OCI-LY1 (cell line): ENCODE measurements around the gene KCNH8.

Source experiments
- H2AFZ ChIP-seq: fragments of 200-600 bp; sonication (generic), shearing (Covaris generic); 2 replicates; pipeline ENCODE4 v1.6.0; 2014; ENCODE audit warnings: antibody characterized with exemption, mild to moderate bottlenecking, low read length
- H3F3A ChIP-seq: fragments of 200-600 bp; sonication (generic), shearing (Covaris generic); 2 replicates; pipeline ENCODE4 v1.6.0; 2014; ENCODE audit warnings: mild to moderate bottlenecking, antibody characterized with exemption, low read length, moderate library complexity; ENCODE audit not compliant: insufficient read depth
- H3K27ac ChIP-seq: fragments of 200-600 bp; sonication (generic); 2 replicates; pipeline ENCODE4 v1.5.1; 2014; ENCODE audit warnings: low read length, mixed run types, mild to moderate bottlenecking, low read depth; ENCODE audit not compliant: poor library complexity, severe bottlenecking
- H3K27me3 ChIP-seq: fragments of 200-600 bp; sonication (generic); 2 replicates; pipeline ENCODE4 v1.6.0; 2014; ENCODE audit warnings: antibody characterized with exemption, mild to moderate bottlenecking, low read length, moderate library complexity; ENCODE audit not compliant: insufficient read depth
- H3K36me3 ChIP-seq: fragments of 200-600 bp; sonication (generic); 2 replicates; pipeline ENCODE4 v1.6.1; 2014; ENCODE audit warnings: mild to moderate bottlenecking, antibody characterized with exemption, low read length, moderate library complexity, mixed read lengths; ENCODE audit not compliant: insufficient read depth
- H3K4me1 ChIP-seq: fragments of 200-600 bp; sonication (generic); 2 replicates; pipeline ENCODE4 v1.5.1; 2014; ENCODE audit warnings: mild to moderate bottlenecking, low read length, moderate library complexity; ENCODE audit not compliant: insufficient read depth, severe bottlenecking
- H3K4me2 ChIP-seq: fragments of 200-600 bp; sonication (generic), shearing (Covaris generic); 2 replicates; pipeline ENCODE4 v1.6.1; 2014; ENCODE audit warnings: low read length
- H3K4me3 ChIP-seq: fragments of 200-600 bp; sonication (generic); 2 replicates; pipeline ENCODE4 v1.5.1; 2014; ENCODE audit warnings: low read length, low read depth, mild to moderate bottlenecking, mixed read lengths; ENCODE audit not compliant: poor library complexity, severe bottlenecking
- H3K79me2 ChIP-seq: fragments of 200-600 bp; shearing (Covaris generic); 2 replicates; pipeline ENCODE4 v1.6.1; 2016; ENCODE audit warnings: mixed run types, low read length, mixed read lengths; ENCODE audit not compliant: insufficient read depth
- H3K9ac ChIP-seq: fragments of 200-600 bp; sonication (generic), shearing (Covaris generic); 2 replicates; pipeline ENCODE4 v1.6.1; 2014; ENCODE audit warnings: mild to moderate bottlenecking, low read length, mixed read lengths
- H3K9me2 ChIP-seq: fragments of 200-600 bp; sonication (generic), shearing (Covaris generic); 2 replicates; pipeline ENCODE4 v1.6.1; 2014; ENCODE audit warnings: low read depth, mild to moderate bottlenecking, low read length, mixed read lengths
- H3K9me3 ChIP-seq: fragments of 200-600 bp; shearing (Covaris generic); 2 replicates; pipeline ENCODE4 v1.6.1; 2014; ENCODE audit warnings: low read length, mixed read lengths
- H4K20me1 ChIP-seq: fragments of 200-600 bp; sonication (generic), shearing (Covaris generic); 2 replicates; pipeline ENCODE4 v1.6.0; 2016; ENCODE audit warnings: mild to moderate bottlenecking, low read length; ENCODE audit not compliant: insufficient read depth
- EZH2 ChIP-seq: fragments of 200-600 bp; sonication (generic), shearing (Covaris generic); IDR thresholded peaks from 2 replicates; pipeline ENCODE4 v1.8.0; 2017; ENCODE audit warnings: borderline replicate concordance, mixed run types, mild to moderate bottlenecking, antibody characterized with exemption, low read length, moderate library complexity, mixed read lengths
- TF ChIP-seq, protein P1 (sequence below): fragments of 200-600 bp; sonication (generic), shearing (Covaris generic); IDR thresholded peaks from 2 replicates; pipeline ENCODE4 v1.5.1; 2017; ENCODE audit warnings: mild to moderate bottlenecking, antibody characterized with exemption, low read length, moderate library complexity, mixed read lengths

KCNH8 gene

DNA sequence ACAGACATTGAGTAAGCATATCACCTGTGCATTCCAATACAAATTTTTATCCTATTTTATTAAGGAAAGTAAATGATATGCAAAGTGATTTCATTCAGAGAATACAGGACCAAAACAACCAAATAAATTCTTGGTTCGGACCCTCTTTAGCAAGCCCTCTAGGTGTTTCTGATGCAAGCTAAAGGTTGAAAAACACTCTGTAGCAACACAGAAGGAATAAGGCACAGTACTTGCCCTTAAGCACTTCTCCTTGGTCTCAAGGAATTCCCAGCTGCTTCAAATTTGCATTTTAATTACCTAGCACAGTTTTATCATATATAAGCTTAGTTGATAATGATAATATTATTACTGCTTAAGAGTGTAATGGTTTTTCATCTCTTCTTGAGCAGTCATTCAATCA lies 288.4 kb downstream of the KCNH8 start:
- H3F3A ChIP-seq = no peaks in the 10 kb centered on the region
- no peak overlapping the region for H3K9ac ChIP-seq
- no peaks in the 10 kb centered on the region for H4K20me1 ChIP-seq
- H3K36me3 ChIP-seq = no peaks in the 10 kb centered on the region
- H3K27me3 ChIP-seq = no peaks in the 10 kb centered on the region
- H3K4me3 ChIP-seq = no peak overlapping the region
- H3K27ac ChIP-seq = no peak overlapping the region
- no peaks in the 10 kb centered on the region for H3K9me3 ChIP-seq
- no peak overlapping the region for H2AFZ ChIP-seq
- TF ChIP-seq EZH2 = no peak
- TF ChIP-seq, protein P1, sequence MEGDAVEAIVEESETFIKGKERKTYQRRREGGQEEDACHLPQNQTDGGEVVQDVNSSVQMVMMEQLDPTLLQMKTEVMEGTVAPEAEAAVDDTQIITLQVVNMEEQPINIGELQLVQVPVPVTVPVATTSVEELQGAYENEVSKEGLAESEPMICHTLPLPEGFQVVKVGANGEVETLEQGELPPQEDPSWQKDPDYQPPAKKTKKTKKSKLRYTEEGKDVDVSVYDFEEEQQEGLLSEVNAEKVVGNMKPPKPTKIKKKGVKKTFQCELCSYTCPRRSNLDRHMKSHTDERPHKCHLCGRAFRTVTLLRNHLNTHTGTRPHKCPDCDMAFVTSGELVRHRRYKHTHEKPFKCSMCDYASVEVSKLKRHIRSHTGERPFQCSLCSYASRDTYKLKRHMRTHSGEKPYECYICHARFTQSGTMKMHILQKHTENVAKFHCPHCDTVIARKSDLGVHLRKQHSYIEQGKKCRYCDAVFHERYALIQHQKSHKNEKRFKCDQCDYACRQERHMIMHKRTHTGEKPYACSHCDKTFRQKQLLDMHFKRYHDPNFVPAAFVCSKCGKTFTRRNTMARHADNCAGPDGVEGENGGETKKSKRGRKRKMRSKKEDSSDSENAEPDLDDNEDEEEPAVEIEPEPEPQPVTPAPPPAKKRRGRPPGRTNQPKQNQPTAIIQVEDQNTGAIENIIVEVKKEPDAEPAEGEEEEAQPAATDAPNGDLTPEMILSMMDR = no peak
- no peak overlapping the region for H3K4me2 ChIP-seq
- no peaks in the 10 kb centered on the region for H3K4me1 ChIP-seq
- no peaks in the 10 kb centered on the region for H3K79me2 ChIP-seq
- no peaks in the 10 kb centered on the region for H3K9me2 ChIP-seq

DNA sequence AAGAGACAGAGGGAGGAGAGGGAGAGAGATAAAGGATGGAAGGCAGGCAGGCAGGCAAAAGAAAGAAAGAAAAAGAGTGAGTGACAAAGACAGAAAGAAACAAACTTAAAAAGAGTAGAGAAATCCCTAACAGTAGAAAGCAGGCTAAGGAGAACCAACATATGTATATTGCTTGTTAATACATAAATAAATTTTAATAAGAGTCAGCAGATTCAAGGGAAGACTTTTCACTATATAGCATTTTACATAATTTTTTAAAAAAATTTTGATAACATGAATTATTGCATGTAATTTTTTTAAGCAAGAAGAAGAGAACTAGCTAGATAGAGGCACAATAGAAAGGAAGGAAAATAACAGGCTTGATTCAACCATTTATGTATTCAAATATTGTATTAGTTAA lies 291.6 kb downstream of the KCNH8 start:
- no peak overlapping the region for H2AFZ ChIP-seq
- H3K27ac ChIP-seq = no peak overlapping the region
- H3K36me3 ChIP-seq = no peaks in the 10 kb centered on the region
- H3K4me3 ChIP-seq = no peak overlapping the region
- H3K9ac ChIP-seq = no peak overlapping the region
- H3F3A ChIP-seq = no peaks in the 10 kb centered on the region
- no peaks in the 10 kb centered on the region for H3K4me1 ChIP-seq
- no peaks in the 10 kb centered on the region for H3K9me2 ChIP-seq
- TF ChIP-seq, protein P1 = no peak
- no peak for TF ChIP-seq EZH2
- no peaks in the 10 kb centered on the region for H3K9me3 ChIP-seq
- H3K27me3 ChIP-seq = no peaks in the 10 kb centered on the region
- no peaks in the 10 kb centered on the region for H3K79me2 ChIP-seq
- no peak overlapping the region for H3K4me2 ChIP-seq
- no peaks in the 10 kb centered on the region for H4K20me1 ChIP-seq

GRCh38 chr3:19446138-19446537 lies 297.8 kb downstream of the KCNH8 start:
- no peak overlapping the region for H2AFZ ChIP-seq
- no peaks in the 10 kb centered on the region for H3K9me3 ChIP-seq
- no peaks in the 10 kb centered on the region for H4K20me1 ChIP-seq
- no peaks in the 10 kb centered on the region for H3K36me3 ChIP-seq
- no peak for TF ChIP-seq EZH2
- H3K4me3 ChIP-seq = no peak overlapping the region
- H3K27me3 ChIP-seq = no peaks in the 10 kb centered on the region
- H3K27ac ChIP-seq = no peak overlapping the region
- no peaks in the 10 kb centered on the region for H3F3A ChIP-seq
- no peak overlapping the region for H3K9ac ChIP-seq
- H3K4me1 ChIP-seq = no peaks in the 10 kb centered on the region
- no peaks in the 10 kb centered on the region for H3K9me2 ChIP-seq
- no peak overlapping the region for H3K4me2 ChIP-seq
- H3K79me2 ChIP-seq = no peaks in the 10 kb centered on the region

- H3K9me2 ChIP-seq = no peaks in the 10 kb centered on the region
- H3K9me3 ChIP-seq = no peaks in the 10 kb centered on the region
- no peak overlapping the region for H3K27ac ChIP-seq
- H3K4me3 ChIP-seq = no peak overlapping the region
- no peak overlapping the region for H3K9ac ChIP-seq
- H3F3A ChIP-seq = no peaks in the 10 kb centered on the region
- TF ChIP-seq, protein P1 = no peak
- TF ChIP-seq EZH2 = no peak
- no peaks in the 10 kb centered on the region for H3K4me1 ChIP-seq
- H3K27me3 ChIP-seq = no peaks in the 10 kb centered on the region
- no peaks in the 10 kb centered on the region for H3K36me3 ChIP-seq
- H3K79me2 ChIP-seq = no peaks in the 10 kb centered on the region
- H4K20me1 ChIP-seq = no peaks in the 10 kb centered on the region
- no peak overlapping the region for H3K4me2 ChIP-seq
- no peak overlapping the region for H2AFZ ChIP-seq
These were observed 298.4 kb downstream of the KCNH8 start for GRCh38 chr3:19446687-19447086.
